ENCODE measurements around the gene DENND4B. TPM values are rescaled to one million over a fixed set of nuclear protein-coding genes. Genes with fewer than 3 reads are reported as not detected.
A peak's percentile ranks its signal among the peaks of the same experiment; 100 is the strongest.

The DENND4B gene
- total and polyA plus RNA-seq, 9 of the 15 experiments (the other 6 are each of a cell fraction or from before 2014, with no cell fraction given) = 9.5 to 80.5 (median 23.1) TPM

DNA sequence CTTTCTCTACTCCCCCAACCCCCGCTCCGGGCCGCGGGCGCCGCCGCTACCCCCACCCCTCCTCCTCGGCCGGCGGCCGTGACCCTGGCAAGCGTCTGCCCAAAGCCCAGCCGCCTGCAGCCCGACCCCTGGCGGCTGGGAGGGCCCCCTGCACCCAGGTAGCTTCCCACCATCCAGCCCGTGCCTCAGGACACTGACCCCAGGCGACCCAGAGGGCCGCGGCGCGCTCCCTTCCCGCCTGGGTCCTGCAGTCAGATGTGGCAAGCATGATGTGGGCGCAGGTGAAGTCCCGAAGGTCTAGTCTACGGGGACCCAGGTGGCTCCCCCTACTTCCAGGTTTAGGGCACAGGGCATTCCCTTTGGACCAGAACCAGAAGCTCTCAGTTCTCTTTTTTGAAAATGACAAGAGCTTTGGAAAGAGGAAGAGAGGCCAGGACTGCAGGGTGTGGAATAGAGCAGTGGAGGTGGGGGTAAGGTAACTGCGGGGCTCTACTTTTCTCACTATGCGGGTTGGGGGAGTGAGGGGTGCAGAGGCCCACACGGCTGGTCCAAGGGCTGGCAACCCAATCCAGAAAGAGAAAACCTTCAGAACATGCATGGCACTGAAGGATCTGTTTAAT lies at the start of gene DENND4B (continued):
- TF ChIP-seq JUND (IDR thresholded peaks at IDR 0.05; ENCODE audit: borderline replicate concordance, low read depth, low read length) (0 out of 2 replicates have a peak, but pooled peaks have one; percentile 36), JUND (tag; IDR thresholded peaks at IDR 0.05; ENCODE audit: borderline replicate concordance, low read depth, low read length) (no peak; the same call in 2 of the 3 replicates), SIN3A (IDR thresholded peaks at IDR 0.05; ENCODE audit: borderline replicate concordance in 2 of 2, control insufficient read depth in 1 of 2, low read depth in 2 of 2, low read length in 2 of 2) (peak in 1 of 2 experiments; percentile 58; a peak in 1 of 4 replicates), PTTG1 (tag; IDR thresholded peaks at IDR 0.05; ENCODE audit: low read depth) (no peak), STAT5B (CRISPR knock-in tag; IDR thresholded peaks at IDR 0.05) (no peak), SUPT5H (IDR thresholded peaks at IDR 0.05) (0 out of 2 replicates have a peak, but pooled peaks have one; percentile 39), SOX6 (IDR thresholded peaks at IDR 0.05) (0 out of 2 replicates have a peak, but pooled peaks have one; percentile 31), GTF2A2 (tag; IDR thresholded peaks at IDR 0.05) (no peak), NBN (IDR thresholded peaks at IDR 0.05; ENCODE audit: low read depth) (peak; percentile 74), SPI1 (IDR thresholded peaks at IDR 0.05; ENCODE audit: borderline replicate concordance, low read depth, low read length) (peak; percentile 79; the same call in 1 of the 2 replicates), CBX3 (IDR thresholded peaks at IDR 0.05; ENCODE audit: borderline replicate concordance in 1 of 2, low read length in 2 of 2) (peak in 1 of 2 experiments; percentile 44; a peak in 1 of 3 replicates), ZNF316 (IDR thresholded peaks at IDR 0.05) (peak; percentile 42), NR1H2 (CRISPR knock-in tag; IDR thresholded peaks at IDR 0.05) (0 out of 2 replicates have a peak, but pooled peaks have one; percentile 18), SMARCB1 (IDR thresholded peaks at IDR 0.05; ENCODE audit: insufficient read length, low read depth) (no peak), CXXC5 (CRISPR knock-in tag; IDR thresholded peaks at IDR 0.05) (peak; percentile 47)
- TF ChIP-seq, protein P1, sequence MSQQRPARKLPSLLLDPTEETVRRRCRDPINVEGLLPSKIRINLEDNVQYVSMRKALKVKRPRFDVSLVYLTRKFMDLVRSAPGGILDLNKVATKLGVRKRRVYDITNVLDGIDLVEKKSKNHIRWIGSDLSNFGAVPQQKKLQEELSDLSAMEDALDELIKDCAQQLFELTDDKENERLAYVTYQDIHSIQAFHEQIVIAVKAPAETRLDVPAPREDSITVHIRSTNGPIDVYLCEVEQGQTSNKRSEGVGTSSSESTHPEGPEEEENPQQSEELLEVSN (IDR thresholded peaks at IDR 0.05; ENCODE audit: borderline replicate concordance in 1 of 2, extremely low read depth in 1 of 2, insufficient read depth in 1 of 2, insufficient read length in 1 of 2, low read depth in 1 of 2, low read length in 1 of 2, poor library complexity in 1 of 2, severe bottlenecking in 1 of 2) = peak; percentile 24 to 45
- TF ChIP-seq, protein P2, sequence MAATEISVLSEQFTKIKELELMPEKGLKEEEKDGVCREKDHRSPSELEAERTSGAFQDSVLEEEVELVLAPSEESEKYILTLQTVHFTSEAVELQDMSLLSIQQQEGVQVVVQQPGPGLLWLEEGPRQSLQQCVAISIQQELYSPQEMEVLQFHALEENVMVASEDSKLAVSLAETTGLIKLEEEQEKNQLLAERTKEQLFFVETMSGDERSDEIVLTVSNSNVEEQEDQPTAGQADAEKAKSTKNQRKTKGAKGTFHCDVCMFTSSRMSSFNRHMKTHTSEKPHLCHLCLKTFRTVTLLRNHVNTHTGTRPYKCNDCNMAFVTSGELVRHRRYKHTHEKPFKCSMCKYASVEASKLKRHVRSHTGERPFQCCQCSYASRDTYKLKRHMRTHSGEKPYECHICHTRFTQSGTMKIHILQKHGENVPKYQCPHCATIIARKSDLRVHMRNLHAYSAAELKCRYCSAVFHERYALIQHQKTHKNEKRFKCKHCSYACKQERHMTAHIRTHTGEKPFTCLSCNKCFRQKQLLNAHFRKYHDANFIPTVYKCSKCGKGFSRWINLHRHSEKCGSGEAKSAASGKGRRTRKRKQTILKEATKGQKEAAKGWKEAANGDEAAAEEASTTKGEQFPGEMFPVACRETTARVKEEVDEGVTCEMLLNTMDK (IDR thresholded peaks at IDR 0.05; ENCODE audit: borderline replicate concordance, insufficient read depth, low read depth, low read length, poor library complexity, severe bottlenecking) = peak; percentile 98
- TF ChIP-seq, protein P3, sequence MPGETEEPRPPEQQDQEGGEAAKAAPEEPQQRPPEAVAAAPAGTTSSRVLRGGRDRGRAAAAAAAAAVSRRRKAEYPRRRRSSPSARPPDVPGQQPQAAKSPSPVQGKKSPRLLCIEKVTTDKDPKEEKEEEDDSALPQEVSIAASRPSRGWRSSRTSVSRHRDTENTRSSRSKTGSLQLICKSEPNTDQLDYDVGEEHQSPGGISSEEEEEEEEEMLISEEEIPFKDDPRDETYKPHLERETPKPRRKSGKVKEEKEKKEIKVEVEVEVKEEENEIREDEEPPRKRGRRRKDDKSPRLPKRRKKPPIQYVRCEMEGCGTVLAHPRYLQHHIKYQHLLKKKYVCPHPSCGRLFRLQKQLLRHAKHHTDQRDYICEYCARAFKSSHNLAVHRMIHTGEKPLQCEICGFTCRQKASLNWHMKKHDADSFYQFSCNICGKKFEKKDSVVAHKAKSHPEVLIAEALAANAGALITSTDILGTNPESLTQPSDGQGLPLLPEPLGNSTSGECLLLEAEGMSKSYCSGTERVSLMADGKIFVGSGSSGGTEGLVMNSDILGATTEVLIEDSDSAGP (CRISPR knock-in tag; IDR thresholded peaks at IDR 0.05) = no peak
- TF ChIP-seq, protein P4, sequence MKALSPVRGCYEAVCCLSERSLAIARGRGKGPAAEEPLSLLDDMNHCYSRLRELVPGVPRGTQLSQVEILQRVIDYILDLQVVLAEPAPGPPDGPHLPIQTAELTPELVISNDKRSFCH (CRISPR knock-in tag; IDR thresholded peaks at IDR 0.05) = no peak
- TF ChIP-seq, protein P4 (tag; IDR thresholded peaks at IDR 0.05) = no peak
- TF ChIP-seq, protein P5, sequence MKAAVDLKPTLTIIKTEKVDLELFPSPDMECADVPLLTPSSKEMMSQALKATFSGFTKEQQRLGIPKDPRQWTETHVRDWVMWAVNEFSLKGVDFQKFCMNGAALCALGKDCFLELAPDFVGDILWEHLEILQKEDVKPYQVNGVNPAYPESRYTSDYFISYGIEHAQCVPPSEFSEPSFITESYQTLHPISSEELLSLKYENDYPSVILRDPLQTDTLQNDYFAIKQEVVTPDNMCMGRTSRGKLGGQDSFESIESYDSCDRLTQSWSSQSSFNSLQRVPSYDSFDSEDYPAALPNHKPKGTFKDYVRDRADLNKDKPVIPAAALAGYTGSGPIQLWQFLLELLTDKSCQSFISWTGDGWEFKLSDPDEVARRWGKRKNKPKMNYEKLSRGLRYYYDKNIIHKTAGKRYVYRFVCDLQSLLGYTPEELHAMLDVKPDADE (conservative IDR thresholded peaks at IDR 0.05; ENCODE audit: control insufficient read depth, low read depth, low read length) = peak; percentile 62; the same call in 1 of the 2 replicates

Data from K562 (cell line).